Endothelial cell of umbilical vein (primary cell): ENCODE data around the gene NACA. TPM values are rescaled to one million over a fixed set of nuclear protein-coding genes. Genes with fewer than 3 reads are reported as not detected.

Experiments used
- BruUV-seq: library from RNA; stranded (reverse); fragments of 400-500 nt; replicated peaks from 2 replicates; lab custom pipeline; 2021; lab: Mats Ljungman, UMichigan
- CTCF ChIA-PET: fragments of 300-600, 350-600 bp; sonication (Branson Sonifier 250); formaldehyde crosslinking; loops from one replicate; lab custom pipeline; 2021; ENCODE audit warnings: antibody characterized with exemption, inconsistent platforms; lab: Charles Lee
- POLR2A ChIA-PET: fragments of 300-600, 350-600 bp; sonication (Branson Sonifier 250); formaldehyde crosslinking; loops from one replicate; lab custom pipeline; 2021; ENCODE audit warnings: antibody characterized with exemption, inconsistent platforms; lab: Charles Lee
- DNase-seq: peaks from one replicate; pipeline ENCODE4 v3.0.0-alpha.2; 2011; ENCODE audit warnings: low read depth, low spot score
- FAIRE-seq: peaks from 2 replicates; lab custom pipeline; 2011; peaks lifted over from hg19 to GRCh38; lab: Jason Lieb, UNC
- H2AFZ ChIP-seq: 2 replicates; pipeline ENCODE4 v1.6.0; 2012; ENCODE audit warnings: low read depth, low read length, control low read depth, inconsistent platforms
- H3K27ac ChIP-seq: 2 replicates; pipeline ENCODE4 v1.5.1; 2011; ENCODE audit warnings: low read depth, mild to moderate bottlenecking, control low read depth, low read length, moderate library complexity; ENCODE audit not compliant: insufficient read depth
- H3K27me3 ChIP-seq, 2 experiments: 2 replicates each; pipeline versions ENCODE4 v1.6.0 to v1.6.1; 2011; ENCODE audit warnings: low read length in 2 of 2, mixed read lengths in 1 of 2; ENCODE audit not compliant: control insufficient read depth in 2 of 2, insufficient read depth in 2 of 2
- H3K36me3 ChIP-seq, 2 experiments: 2 replicates in 1 of 2; 3 replicates in 1 of 2; pipeline ENCODE4 v1.5.1; 2011; ENCODE audit warnings: low read length in 2 of 2, mild to moderate bottlenecking in 1 of 2, moderate library complexity in 1 of 2; ENCODE audit not compliant: control insufficient read depth in 2 of 2, insufficient read depth in 2 of 2; ENCODE audit errors: extremely low read depth in 1 of 2
- H3K4me1 ChIP-seq: 3 replicates; pipeline ENCODE4 v1.5.1; 2011; ENCODE audit warnings: mild to moderate bottlenecking, low read length; ENCODE audit not compliant: control insufficient read depth, insufficient read depth; ENCODE audit errors: extremely low read depth
- H3K4me2 ChIP-seq: 2 replicates; pipeline ENCODE4 v1.6.1; 2011; ENCODE audit warnings: low read length, control low read depth, mixed read lengths; ENCODE audit not compliant: insufficient read depth
- H3K4me3 ChIP-seq, 3 experiments: fragments of 200-600 bp in 1 of 3; sonication (generic), shearing (Covaris generic) in 1 of 3; replicated peaks in 1 of 3; 2 replicates each; pipeline ENCODE4 v1.5.1; 2011 to 2016; ENCODE audit warnings: control low read depth in 3 of 3, low read length in 3 of 3, mild to moderate bottlenecking in 2 of 3, inconsistent platforms in 1 of 3, low read depth in 1 of 3, moderate library complexity in 1 of 3; ENCODE audit not compliant: insufficient read depth in 1 of 3
- H3K79me2 ChIP-seq: 2 replicates; pipeline ENCODE4 v1.6.0; 2012; ENCODE audit warnings: low read length, inconsistent platforms; ENCODE audit not compliant: control insufficient read depth, insufficient read depth
- H3K9ac ChIP-seq: replicated peaks from 2 replicates; pipeline ENCODE3; 2011; ENCODE audit warnings: low read length, control low read depth; ENCODE audit not compliant: insufficient read depth; ENCODE audit errors: extremely low read depth
- H3K9me1 ChIP-seq: replicated peaks from 3 replicates; pipeline ENCODE4 v1.6.0; 2011; ENCODE audit warnings: mild to moderate bottlenecking, low read length; ENCODE audit not compliant: control insufficient read depth, insufficient read depth; ENCODE audit errors: extremely low read depth
- H3K9me3 ChIP-seq: replicated peaks from 2 replicates; pipeline ENCODE4 v1.5.1; 2012; ENCODE audit warnings: low read length, inconsistent platforms; ENCODE audit not compliant: control insufficient read depth, insufficient read depth
- H4K20me1 ChIP-seq: replicated peaks from 2 replicates; pipeline ENCODE3; 2011; ENCODE audit warnings: mild to moderate bottlenecking, low read length; ENCODE audit not compliant: control insufficient read depth, insufficient read depth; ENCODE audit errors: extremely low read depth
- EZH2 ChIP-seq: IDR thresholded peaks from 2 replicates; pipeline ENCODE4 v1.6.1; 2012; ENCODE audit warnings: borderline replicate concordance, low read depth, mild to moderate bottlenecking, moderate library complexity, low read length, inconsistent platforms; ENCODE audit not compliant: severe bottlenecking
- FOS ChIP-seq: IDR thresholded peaks from 2 replicates; pipeline ENCODE4 v1.6.1; 2011; ENCODE audit warnings: mild to moderate bottlenecking, low read length, moderate library complexity, borderline replicate concordance; ENCODE audit not compliant: insufficient read depth
- GATA2 ChIP-seq: IDR thresholded peaks from 2 replicates; pipeline ENCODE4 v1.7.0; 2011; ENCODE audit warnings: low read depth, mild to moderate bottlenecking, moderate library complexity, mixed read lengths, low read length; ENCODE audit not compliant: insufficient read length, insufficient read depth
- JUN ChIP-seq: IDR thresholded peaks from 2 replicates; pipeline ENCODE4 v1.6.1; 2011; ENCODE audit warnings: borderline replicate concordance, low read depth; ENCODE audit not compliant: insufficient read length, insufficient read depth
- MYC ChIP-seq: IDR thresholded peaks from one replicate; pipeline ENCODE4 v1.6.1; 2011; ENCODE audit warnings: mild to moderate bottlenecking, low read depth, low read length
- POLR2A ChIP-seq: IDR thresholded peaks from 2 replicates; pipeline ENCODE4 v1.6.1; 2012; ENCODE audit warnings: low read depth, mild to moderate bottlenecking, control low read depth, low read length
- POLR2AphosphoS5 ChIP-seq: IDR thresholded peaks from 2 replicates; pipeline ENCODE4 v1.6.1; 2012; ENCODE audit warnings: low read depth, mild to moderate bottlenecking, control low read depth, low read length, moderate library complexity; ENCODE audit not compliant: insufficient read depth
- dilution Hi-C: fragments of 300-500 bp; cut with MboI; formaldehyde crosslinking; loops from one replicate; pipeline ENCODE4 v1.15.0; 2019; ENCODE audit warnings: low sequenced_read_pairs; ENCODE audit not compliant: extremely low pct_ligation_motif_present
- intact Hi-C: fragments of 100-400 bp; cut with micrococcal nuclease; formaldehyde crosslinking; loops from one replicate; pipeline ENCODE4 v1.10.0; 2022
- polyA plus RNA-seq, 4 experiments: library from polyadenylated mRNA; depleted of rRNA in 3 of 4; stranded (reverse) in 3 of 4; unstranded in 1 of 4; fragments of >200 nt; gene quantifications; 2 replicates each; pipeline versions ENCODE4 v1.2.1 to v1.2.3, GENCODE V29; 2011 to 2012; ENCODE audit warnings: missing spikeins in 1 of 4
- total RNA-seq: library from RNA; stranded (reverse); gene quantifications from 2 replicates; pipeline ENCODE4 v1.2.3, GENCODE V29; 2021
- TF ChIP-seq, protein P1 (sequence below): IDR thresholded peaks from 2 replicates; pipeline ENCODE4 v1.6.1; 2011; ENCODE audit not compliant: insufficient read depth, insufficient read length
- TF ChIP-seq, protein P2 (sequence below), 2 donors: IDR thresholded peaks; 1 replicate in 1 of 2; 2 replicates in 1 of 2; pipeline ENCODE4 v1.5.1; 2011; ENCODE audit warnings: low read length in 2 of 2, mild to moderate bottlenecking in 2 of 2, moderate library complexity in 2 of 2, control low read depth in 1 of 2, inconsistent platforms in 1 of 2, low read depth in 1 of 2; ENCODE audit not compliant: insufficient read depth in 1 of 2; ENCODE audit errors: extremely low read depth in 1 of 2

NACA gene
- total and polyA plus RNA-seq, 2 donors (not counting 3 experiments of a cell fraction or from before 2014, with no cell fraction given): 260 to 892 TPM

DNA sequence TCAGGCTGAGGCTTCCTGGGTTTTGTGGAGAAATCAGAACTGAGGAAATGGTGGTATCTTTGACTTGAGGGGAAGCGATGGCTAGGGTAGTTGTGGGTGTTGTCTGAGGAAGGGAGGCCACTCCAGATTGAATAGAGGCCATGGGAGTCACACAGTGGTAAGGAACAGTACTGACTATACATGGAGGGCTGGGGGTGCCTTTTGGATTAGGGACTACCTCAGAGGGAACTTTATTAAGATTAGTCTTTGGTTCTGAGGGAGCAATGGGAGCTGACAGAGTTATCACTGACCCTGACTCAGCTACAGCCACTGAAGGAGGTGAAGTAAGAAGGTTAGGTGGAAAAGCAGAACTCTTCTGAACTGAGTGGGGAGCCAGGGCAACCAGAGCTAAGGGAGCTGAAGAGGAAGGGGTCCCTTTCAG lies 4.4 kb downstream of the NACA start:
- peaks cover 9 to 20% of the 10 kb centered on the region in 2 experiments for H3K36me3 ChIP-seq
- TF ChIP-seq GATA2 (no peak), MYC (no peak), JUN (no peak)
- dilution Hi-C loops (no loop called here), intact Hi-C loops (no loop called here)
- DNase-seq (no peak), FAIRE-seq (no peak)
- H3K9me1 ChIP-seq: no peaks in the 10 kb centered on the region
- H4K20me1 ChIP-seq: peaks cover 9% of the 10 kb centered on the region
- H3K4me3 ChIP-seq: no peak overlapping the region
- H3K27me3 ChIP-seq: no peaks in the 10 kb centered on the region
- H3K9me3 ChIP-seq: no peaks in the 10 kb centered on the region
- H3K4me2 ChIP-seq: peak overlapping the region; percentile 71
- H3K27ac ChIP-seq: no peak overlapping the region
- no peak overlapping the region for H2AFZ ChIP-seq
- BruUV-seq: no TSS peak
- CTCF ChIA-PET: interaction anchor here (1.2 to 2.6 kb wide), 2 partner anchors 84 to 281 kb away, joined by 5 to 8 read pairs; no protein-coding TSS in a partner anchor
- peaks cover 89% of the 10 kb centered on the region for H3K79me2 ChIP-seq
- H3K9ac ChIP-seq: no peak overlapping the region
- POLR2A ChIA-PET: no interaction called here
- peaks cover 33% of the 10 kb centered on the region for H3K4me1 ChIP-seq

DNA sequence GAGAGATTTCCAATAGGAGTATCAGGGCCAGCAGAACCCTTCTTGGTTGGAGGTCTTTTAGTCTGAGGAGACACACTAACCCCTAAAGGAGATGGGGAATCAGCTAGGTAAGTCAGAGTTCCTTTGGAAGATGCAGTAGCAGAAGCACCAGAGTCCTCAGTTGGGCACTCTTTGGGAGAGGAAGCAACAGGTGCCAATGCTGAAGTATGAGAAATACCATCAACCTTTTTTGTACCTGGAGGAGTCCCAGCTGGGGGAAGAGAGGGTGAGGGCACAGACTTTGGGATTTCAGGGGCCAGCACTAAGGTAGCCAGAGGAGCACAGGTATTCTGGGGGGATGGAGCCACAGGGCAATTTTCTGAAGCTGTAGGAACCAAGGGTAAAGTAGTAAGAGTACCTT lies 6.0 kb downstream of the NACA start:
- no peak for TF ChIP-seq EZH2
- TF ChIP-seq POLR2AphosphoS5: no peak
- TF ChIP-seq GATA2: no peak
- no peak for TF ChIP-seq FOS
- TF ChIP-seq, protein P1, sequence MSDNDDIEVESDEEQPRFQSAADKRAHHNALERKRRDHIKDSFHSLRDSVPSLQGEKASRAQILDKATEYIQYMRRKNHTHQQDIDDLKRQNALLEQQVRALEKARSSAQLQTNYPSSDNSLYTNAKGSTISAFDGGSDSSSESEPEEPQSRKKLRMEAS: no peak
- no peak for TF ChIP-seq JUN
- TF ChIP-seq MYC: no peak
- TF ChIP-seq, protein P2, sequence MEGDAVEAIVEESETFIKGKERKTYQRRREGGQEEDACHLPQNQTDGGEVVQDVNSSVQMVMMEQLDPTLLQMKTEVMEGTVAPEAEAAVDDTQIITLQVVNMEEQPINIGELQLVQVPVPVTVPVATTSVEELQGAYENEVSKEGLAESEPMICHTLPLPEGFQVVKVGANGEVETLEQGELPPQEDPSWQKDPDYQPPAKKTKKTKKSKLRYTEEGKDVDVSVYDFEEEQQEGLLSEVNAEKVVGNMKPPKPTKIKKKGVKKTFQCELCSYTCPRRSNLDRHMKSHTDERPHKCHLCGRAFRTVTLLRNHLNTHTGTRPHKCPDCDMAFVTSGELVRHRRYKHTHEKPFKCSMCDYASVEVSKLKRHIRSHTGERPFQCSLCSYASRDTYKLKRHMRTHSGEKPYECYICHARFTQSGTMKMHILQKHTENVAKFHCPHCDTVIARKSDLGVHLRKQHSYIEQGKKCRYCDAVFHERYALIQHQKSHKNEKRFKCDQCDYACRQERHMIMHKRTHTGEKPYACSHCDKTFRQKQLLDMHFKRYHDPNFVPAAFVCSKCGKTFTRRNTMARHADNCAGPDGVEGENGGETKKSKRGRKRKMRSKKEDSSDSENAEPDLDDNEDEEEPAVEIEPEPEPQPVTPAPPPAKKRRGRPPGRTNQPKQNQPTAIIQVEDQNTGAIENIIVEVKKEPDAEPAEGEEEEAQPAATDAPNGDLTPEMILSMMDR (IDR thresholded peaks at IDR 0.05; ENCODE audit: extremely low read depth in 1 of 2, insufficient read depth in 1 of 2, low read depth in 1 of 2, low read length in 2 of 2): no peak
- TF ChIP-seq POLR2A: no peak
- H3K27ac ChIP-seq: no peak overlapping the region
- no peak for FAIRE-seq
- ChIA-PET POLR2A (interaction anchor here (1.3 kb wide), 1 partner anchor 31 kb away, joined by 6 read pairs; the partner anchor contains the start of gene PTGES3), CTCF (interaction anchor here (1.0 to 2.6 kb wide), 2 partner anchors 82 to 282 kb away, joined by 4 to 8 read pairs; no protein-coding TSS in a partner anchor)
- H3K9me1 ChIP-seq: no peaks in the 10 kb centered on the region
- H3K9me3 ChIP-seq: no peaks in the 10 kb centered on the region
- no peaks in the 10 kb centered on the region for H3K27me3 ChIP-seq
- H4K20me1 ChIP-seq: peaks cover 9% of the 10 kb centered on the region
- H3K4me1 ChIP-seq: peaks cover 33% of the 10 kb centered on the region
- H3K36me3 ChIP-seq: peaks cover 18 to 25% of the 10 kb centered on the region in 2 experiments
- H3K79me2 ChIP-seq: peaks cover 91% of the 10 kb centered on the region
- no peak overlapping the region for H3K4me3 ChIP-seq
- no TSS peak for BruUV-seq
- no peak for DNase-seq
- H2AFZ ChIP-seq: no peak overlapping the region
- intact Hi-C loops: no loop called here
- H3K9ac ChIP-seq: no peak overlapping the region
- no peak overlapping the region for H3K4me2 ChIP-seq
- dilution Hi-C loops: no loop called here
